SK-N-MC (cell line): ENCODE results near the gene PPM1K.

Experiments
- EZH2 ChIP-seq: fragments of 200-600 bp; sonication (generic); IDR thresholded peaks from one replicate; pipeline ENCODE4 v1.6.1; 2017; ENCODE audit warnings: antibody characterized with exemption
- POLR2AphosphoS5 ChIP-seq: IDR thresholded peaks from 2 replicates; pipeline ENCODE4 v1.6.1; 2012; ENCODE audit warnings: mild to moderate bottlenecking, low read depth, low read length, borderline replicate concordance

DNA sequence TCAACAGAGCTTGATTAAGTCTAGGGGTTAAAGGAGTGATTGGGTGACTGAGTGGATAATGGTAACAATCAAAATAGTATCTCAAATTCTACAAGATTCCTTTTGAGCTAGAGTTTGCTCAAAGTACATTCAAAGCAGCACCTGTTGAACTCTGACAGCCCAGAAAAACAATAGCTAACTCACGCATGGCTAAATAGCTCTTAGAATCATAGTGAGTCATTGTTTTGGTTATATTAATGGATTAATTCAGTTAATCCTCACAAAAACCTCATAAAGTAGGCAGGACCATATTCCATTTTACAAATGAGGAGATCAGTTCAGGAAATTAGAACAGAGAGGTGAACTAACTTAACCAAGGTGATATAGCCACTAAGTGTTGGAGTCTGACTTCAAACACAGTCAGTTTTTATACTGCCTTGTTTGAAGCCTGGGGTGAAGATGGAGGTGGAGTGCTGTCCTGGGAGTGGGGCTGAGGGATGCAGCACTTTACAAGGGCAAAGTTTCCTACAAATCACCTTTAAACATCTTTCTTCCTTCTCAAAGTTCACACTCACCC lies 35.9 kb upstream of the PPM1K start:
- TF ChIP-seq POLR2AphosphoS5 (no peak), EZH2 (no peak)
